Epithelial cell of prostate (primary cell): ENCODE measurements around the gene CEBPA.

Experiments used
- DNase-seq: peaks from one replicate; pipeline ENCODE4 v3.0.0-alpha.2; 2011; ENCODE audit warnings: low read depth, low spot score
- H3K27ac ChIP-seq: fragments of 450-650 bp; 2 replicates; pipeline ENCODE4 v1.5.1; 2017; ENCODE audit warnings: mild to moderate bottlenecking

Gene CEBPA

DNA sequence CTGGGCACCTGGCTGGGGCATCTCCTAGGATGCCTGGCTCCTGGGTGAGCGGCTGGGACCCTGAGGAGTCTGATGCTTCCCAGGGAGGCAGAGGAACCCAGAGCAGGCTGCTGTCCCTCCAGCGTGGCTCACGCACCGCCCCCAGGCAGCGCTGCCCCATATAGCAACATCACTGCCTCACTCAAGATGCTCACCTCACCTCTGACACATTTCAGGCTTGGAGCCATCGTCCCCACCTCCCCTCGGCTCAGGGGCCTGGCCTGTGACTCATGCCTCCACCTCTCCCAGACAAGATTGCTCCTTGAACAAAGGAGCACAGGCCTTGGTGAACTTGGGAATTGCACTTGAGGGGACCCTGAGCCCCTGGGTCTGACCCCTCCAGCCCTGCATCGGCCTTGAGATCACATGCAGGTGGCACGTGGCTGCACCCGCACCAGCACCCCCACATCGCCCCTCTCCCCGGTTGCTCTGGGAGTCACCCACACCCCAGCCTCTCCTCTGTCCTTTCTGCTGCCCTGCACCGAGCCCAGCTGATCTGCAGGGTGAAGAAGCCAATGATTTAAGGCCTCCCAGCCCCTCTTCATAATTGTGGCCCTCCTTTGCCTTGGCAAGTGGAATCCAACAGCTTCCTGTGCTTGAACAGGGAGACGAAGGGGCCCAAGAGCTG is 11.2 kb downstream of the CEBPA start:
- no peak for DNase-seq
- H3K27ac ChIP-seq: no peak overlapping the region

DNA sequence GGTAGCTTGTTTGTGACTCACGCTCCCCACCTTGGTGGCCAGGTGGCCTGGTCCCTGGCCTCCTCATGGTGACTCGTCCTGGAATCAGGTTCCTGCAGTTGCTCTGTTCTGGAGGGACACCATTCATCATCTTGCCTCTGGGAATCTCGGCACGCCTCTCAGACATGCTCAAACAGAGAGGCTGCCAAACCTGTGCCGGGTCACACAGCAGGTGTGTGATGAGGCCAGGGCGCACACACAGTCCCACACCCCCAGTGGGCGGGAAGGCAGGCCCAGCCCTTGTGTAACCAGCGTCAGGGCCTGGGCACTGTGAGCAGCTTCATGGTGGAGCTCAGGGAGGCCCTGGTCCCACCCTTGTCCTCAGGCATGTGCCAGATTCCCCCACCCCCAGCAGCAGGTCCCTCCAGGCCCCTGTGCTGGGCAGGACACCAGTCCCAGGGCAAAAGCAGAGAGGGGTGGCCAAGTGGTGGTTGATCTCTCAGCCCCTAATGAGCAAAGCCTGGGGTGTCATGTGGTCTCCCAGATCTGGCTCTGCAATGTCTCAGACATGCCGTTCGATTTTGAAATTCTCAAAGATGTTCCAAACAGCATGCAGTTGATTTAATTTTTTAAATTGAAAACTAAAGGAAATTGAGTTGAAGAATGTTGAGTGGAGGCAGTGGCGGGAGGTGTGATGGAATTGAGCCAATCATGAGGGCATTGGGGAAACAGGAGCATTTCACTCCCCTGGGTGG is 12.1 kb downstream of the CEBPA start:
- DNase-seq: no peak
- H3K27ac ChIP-seq: no peak overlapping the region

GRCh38 chr19:33289261-33289660 is 13.1 kb downstream of the CEBPA start:
- no peak overlapping the region for H3K27ac ChIP-seq
- DNase-seq: no peak

GRCh38 chr19:33288666-33289065 is 13.7 kb downstream of the CEBPA start:
- no peak for DNase-seq

DNA sequence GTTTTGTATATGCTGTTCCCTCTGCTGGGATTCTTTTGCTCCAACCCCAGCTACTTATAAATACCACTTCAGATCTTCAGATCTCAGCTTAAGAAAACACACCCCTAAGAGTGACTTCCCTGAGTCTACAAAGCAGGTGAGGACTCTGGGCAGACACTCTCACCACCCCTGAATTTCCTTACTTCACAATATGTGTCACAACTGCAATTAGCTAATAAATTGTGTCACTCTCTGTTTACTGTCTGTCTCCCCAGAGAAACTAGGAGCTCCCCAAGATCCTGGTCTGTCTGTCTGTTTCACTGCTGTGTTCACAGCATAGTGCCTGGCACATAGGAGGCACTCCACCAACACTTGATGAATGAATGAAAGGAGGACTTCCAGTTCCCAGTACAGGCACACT is 14.4 kb downstream of the CEBPA start:
- no peak overlapping the region for H3K27ac ChIP-seq

More at GRCh38 chr19:33288666-33289065, 13.7 kb downstream of the CEBPA start:
- H3K27ac ChIP-seq: no peak overlapping the region

DNA sequence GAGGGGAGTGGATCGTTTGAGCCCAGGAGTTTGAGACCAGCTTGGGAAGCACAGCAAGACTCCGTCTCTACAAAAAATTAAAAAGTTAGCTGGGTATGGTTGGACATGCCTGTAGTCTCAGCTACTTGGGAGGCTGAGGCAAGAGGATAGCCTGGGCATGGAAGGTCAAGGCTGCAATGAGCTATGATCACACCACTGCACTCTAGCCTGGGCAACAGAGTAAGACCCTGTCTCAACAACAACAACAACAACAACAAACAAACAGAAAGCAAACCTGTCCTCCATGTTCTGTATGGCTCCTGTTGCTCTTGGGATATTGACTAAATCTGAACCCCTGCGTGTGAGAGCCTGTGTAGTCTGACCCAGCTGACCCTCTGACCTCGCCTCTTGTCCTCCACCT is 14.9 kb downstream of the CEBPA start:
- no peak for DNase-seq
- H3K27ac ChIP-seq: no peak overlapping the region

More for the DNA sequence above, 14.4 kb downstream of the CEBPA start:
- no peak for DNase-seq

GRCh38 chr19:33286899-33287298 is 15.4 kb downstream of the CEBPA start:
- H3K27ac ChIP-seq: no peak overlapping the region
- no peak for DNase-seq

DNA sequence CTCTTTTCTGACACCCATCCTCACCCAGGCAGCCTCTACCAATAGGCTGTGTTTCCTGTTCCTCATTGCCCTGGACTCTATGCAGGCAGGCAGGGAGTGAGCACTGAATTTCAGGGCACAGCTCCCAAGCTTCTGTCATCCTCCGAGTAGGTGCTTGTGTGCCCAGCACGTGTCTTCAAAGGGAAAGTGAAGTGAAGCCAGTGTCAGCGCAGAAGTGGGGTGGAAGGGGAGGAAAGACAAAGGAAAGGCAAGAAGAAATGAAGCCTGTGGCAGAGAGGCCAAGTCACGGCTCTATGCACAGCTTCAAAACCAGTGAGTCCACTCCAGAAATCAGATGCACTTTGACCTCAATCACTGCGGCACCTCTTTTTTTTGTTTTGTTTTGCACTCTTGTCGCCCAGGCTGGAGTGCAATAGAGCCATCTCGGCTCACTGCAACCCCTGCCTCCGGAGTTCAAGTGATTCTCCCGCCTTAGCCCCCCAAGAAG is 16.9 kb downstream of the CEBPA start:
- no peak overlapping the region for H3K27ac ChIP-seq
- DNase-seq: no peak

DNA sequence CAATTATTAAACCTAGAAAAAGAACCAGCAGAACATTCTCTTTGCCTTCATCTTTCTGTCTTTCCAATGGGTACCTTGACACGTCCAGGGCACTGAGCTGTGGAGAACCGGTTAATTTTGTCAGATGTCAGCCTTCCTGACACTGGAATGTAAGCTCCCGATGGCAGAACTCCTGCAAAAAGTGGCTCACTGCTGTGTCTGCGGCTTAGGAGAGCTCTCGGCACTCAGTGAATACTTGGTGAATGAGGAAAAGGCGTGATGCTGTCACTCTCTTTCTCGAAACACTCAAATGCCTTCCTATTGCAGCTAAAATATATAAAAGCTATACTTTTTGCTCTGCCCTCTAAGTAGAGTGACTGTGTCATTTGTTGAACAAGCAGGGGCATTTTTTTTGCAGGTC is 17.6 kb downstream of the CEBPA start:
- no peak overlapping the region for H3K27ac ChIP-seq

DNA sequence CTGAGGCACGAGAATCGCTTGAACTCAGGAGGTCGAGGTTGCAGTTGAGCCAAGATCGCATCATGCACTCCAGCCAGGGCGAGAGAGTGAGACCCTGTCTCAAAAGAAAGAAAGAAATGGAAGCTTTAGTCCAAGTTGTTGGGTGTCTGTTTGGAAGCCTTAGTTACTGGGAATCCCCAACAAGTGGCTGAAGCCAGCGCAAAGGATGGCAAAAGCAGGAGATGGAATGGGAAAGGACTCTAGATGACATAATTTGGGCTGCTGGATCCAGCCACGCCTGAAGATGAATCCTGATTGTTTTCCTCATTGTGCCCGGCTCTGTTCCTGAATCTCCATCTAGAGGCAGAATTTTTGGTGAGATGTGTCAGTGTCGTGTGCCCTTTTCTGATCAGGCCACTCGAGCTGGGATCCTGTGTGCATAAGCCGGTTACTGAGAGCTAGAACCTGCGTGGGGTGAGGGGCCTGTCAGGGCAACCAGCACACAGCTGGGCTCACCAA is 18.1 kb downstream of the CEBPA start:
- no peak overlapping the region for H3K27ac ChIP-seq
- DNase-seq: no peak

More for the DNA sequence above, 17.6 kb downstream of the CEBPA start:
- DNase-seq: no peak

DNA sequence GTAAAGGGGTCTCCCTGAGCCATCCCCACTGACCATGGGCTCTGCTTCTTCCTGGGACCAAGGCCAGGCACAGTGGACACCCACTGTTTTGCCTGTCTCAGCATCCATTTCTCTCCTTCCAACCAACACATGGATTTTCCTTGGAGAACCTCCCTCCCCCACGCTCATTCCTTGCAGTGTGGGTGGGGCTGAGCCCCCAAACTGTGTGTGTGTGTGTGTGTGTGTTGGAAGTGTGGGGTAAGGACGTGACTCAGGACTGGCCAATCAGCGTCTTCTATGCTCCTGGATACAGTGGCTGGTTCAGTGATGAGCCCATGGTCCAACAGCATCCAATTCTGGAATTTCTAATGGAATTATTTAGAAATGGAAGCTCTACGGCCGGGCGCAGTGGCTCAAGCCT is 18.7 kb downstream of the CEBPA start:
- DNase-seq: no peak
- H3K27ac ChIP-seq: no peak overlapping the region

- DNase-seq: no peak
- H3K27ac ChIP-seq: no peak overlapping the region
These were observed 20.2 kb downstream of the CEBPA start for GRCh38 chr19:33282036-33282671.

DNA sequence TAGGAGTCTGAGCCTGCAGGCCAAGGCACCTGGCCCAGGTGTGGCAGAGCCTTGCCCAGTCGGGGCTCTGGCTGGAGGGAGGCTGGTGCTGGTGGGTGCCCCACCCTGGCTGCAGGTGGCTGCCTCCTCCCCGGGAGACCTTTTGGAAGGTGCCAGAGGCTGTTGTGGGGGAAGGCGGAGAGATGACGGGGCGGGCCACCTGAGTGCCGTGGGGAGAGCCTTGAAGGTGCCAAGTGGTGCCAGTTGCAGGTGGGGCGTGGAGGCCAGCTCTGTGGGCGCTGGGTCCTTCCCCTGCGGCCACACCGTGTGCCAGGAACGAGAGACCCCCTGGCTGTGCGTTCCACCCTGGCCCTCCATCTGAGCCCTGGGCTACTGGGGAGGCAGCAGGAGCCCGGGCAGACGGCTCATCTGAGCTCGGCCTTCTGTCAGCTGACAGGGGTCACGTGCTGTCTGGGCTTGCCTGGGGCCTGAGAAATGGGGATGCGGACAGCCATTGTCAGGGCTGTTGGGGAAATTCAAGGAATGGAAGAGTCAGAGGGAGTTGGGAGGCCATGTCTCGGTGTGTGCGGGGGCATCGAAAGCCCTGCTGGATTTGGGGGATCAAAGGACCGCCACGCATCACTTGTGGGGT is 20.9 kb downstream of the CEBPA start:
- no peak overlapping the region for H3K27ac ChIP-seq
- DNase-seq: no peak

DNA sequence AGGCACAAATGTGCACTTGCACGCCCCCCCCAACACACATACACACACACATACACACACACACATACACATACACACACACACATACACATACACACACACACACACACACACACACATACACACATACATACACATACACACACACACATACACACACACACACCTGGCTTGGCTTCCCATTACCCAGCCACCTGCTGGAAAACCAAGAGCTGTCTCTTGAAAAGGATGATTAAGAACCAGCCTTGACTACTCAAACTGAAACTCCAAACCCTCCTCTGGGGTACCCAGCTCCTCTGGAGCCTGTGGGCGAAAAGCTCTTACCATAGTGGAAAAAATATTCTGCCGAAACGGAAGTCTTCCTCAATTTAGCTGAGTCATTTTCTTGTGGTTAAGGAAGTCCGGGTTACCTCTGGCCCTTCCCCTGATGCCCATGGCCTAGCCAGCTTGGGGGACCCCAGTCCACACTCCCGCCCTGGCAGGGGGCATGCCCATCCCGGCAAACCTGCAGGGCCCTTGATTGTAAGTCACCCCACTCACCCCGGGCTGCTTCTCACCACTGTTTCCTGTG is 21.9 kb downstream of the CEBPA start:
- DNase-seq: no peak
- H3K27ac ChIP-seq: no peak overlapping the region

GRCh38 chr19:33279430-33280350 is 22.6 kb downstream of the CEBPA start:
- DNase-seq: no peak
- H3K27ac ChIP-seq: no peak overlapping the region

DNA sequence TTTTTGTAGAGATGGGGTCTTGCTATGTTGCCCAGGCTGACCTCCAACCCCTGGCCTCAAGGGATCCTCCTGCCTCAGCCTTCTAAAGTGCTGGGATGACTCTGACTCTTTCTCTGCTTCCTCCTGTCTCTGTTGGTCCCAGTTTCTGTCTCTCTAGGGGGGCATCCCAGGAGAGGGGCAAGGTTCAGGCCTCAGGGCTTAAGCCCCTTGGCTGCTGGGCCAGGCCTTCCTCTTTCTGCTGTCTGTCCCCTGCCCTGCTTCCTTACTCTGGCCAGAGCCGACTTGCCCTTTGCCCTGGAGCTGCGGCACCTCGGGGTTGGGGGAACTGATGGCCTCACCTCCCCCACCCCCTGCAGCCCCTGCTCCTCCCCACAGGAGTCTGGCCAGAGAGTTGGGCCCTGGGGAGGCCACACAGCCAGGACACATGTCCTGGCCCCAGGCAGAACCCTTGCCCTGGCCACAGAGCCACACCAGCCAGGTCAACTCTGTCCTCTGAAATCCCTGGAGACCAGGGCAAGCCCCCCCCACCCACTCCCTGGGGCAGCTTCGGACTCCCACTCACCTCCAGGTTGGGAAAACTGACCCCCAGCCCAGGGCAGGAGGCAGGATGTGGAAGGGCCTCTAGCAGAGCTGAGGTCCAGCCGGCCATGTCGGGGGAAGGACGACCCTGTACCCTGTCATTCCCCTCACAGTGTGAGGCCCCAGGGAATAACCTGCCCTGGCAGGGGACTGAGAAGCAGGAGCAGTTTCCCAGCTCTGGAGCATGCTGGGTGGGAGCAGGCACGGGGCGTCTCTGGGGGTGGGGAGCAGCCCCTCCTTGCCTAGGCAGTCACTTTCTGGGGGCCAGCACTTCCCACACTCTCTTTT is 23.7 kb downstream of the CEBPA start:
- no peak overlapping the region for H3K27ac ChIP-seq
- no peak for DNase-seq

- no peak overlapping the region for H3K27ac ChIP-seq
- no peak for DNase-seq
These were observed 24.3 kb downstream of the CEBPA start for GRCh38 chr19:33278023-33278402.

DNA sequence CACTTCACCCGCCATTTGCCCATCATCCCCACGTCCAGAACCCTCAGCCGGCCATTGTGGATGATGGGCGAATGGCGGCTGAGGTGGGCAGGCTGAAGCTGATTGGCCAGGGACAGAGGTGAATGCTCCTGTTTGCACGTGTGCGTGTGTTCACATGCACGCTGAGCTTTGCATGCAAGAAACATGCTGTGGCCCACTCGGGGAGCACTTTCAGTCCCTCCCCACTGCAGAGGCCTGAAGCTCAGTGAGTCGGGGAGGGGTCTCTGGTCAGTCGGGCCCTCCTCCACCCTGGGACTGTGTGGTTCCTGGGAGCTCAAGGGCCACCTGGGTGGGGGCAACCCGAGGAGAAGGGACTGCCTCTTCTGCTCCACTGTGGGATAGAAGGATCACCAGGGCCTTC is 24.9 kb downstream of the CEBPA start:
- no peak overlapping the region for H3K27ac ChIP-seq
- DNase-seq: no peak
